SK-N-SH treated with all-trans-retinoic acid at 6 μM for 48 hours (cell line): ENCODE measurements around the gene SLC19A3.

ENCODE experiments used
- BACH2 ChIP-seq: fragments of 250-450 bp; sonication (Bioruptor Pico); IDR thresholded peaks from 2 replicates; pipeline ENCODE4 v1.9.0; 2021; ENCODE audit warnings: mild to moderate bottlenecking, borderline replicate concordance
- ESRRG ChIP-seq: fragments of 250-450 bp; sonication (Bioruptor Pico); IDR thresholded peaks from 2 replicates; pipeline ENCODE4 v1.6.1; 2021; ENCODE audit warnings: mild to moderate bottlenecking
- ISL1 ChIP-seq: fragments of 250-450 bp; sonication (Bioruptor Pico); IDR thresholded peaks from 2 replicates; pipeline ENCODE4 v2.1.2; 2022; ENCODE audit warnings: mild to moderate bottlenecking, moderate library complexity
- OSR1 ChIP-seq: fragments of 250-450 bp; sonication (Bioruptor Pico); IDR thresholded peaks from 2 replicates; pipeline ENCODE4 v1.8.0; 2022; ENCODE audit warnings: moderate library complexity, mild to moderate bottlenecking, inconsistent platforms
- RARB ChIP-seq: fragments of 250-450 bp; sonication (Bioruptor Pico); IDR thresholded peaks from 2 replicates; pipeline ENCODE4 v1.8.0; 2021; ENCODE audit warnings: mild to moderate bottlenecking, moderate library complexity
- TOX ChIP-seq: fragments of 250-450 bp; sonication (Bioruptor Pico); IDR thresholded peaks from 2 replicates; pipeline ENCODE4 v1.8.0; 2021; ENCODE audit warnings: mild to moderate bottlenecking, moderate library complexity, borderline replicate concordance
- ZC3H10 ChIP-seq: fragments of 250-450 bp; sonication (Bioruptor Pico); IDR thresholded peaks from 2 replicates; pipeline ENCODE4 v1.5.1; 2021; ENCODE audit warnings: mild to moderate bottlenecking, moderate library complexity
- ZFP3 ChIP-seq: fragments of 250-450 bp; sonication (Bioruptor Pico); IDR thresholded peaks from 2 replicates; pipeline ENCODE4 v1.5.0; 2020; ENCODE audit warnings: mild to moderate bottlenecking, moderate library complexity
- ZFP30 ChIP-seq: fragments of 450-650 bp; formaldehyde crosslinking; IDR thresholded peaks from 2 replicates; pipeline ENCODE4 v1.5.0; 2022; ENCODE audit warnings: mild to moderate bottlenecking, moderate library complexity
- TF ChIP-seq, protein P1 (sequence below): fragments of 250-450 bp; sonication (Bioruptor Pico); IDR thresholded peaks from 2 replicates; pipeline ENCODE4 v1.8.0; 2020; ENCODE audit warnings: mild to moderate bottlenecking, moderate library complexity, borderline replicate concordance

DNA sequence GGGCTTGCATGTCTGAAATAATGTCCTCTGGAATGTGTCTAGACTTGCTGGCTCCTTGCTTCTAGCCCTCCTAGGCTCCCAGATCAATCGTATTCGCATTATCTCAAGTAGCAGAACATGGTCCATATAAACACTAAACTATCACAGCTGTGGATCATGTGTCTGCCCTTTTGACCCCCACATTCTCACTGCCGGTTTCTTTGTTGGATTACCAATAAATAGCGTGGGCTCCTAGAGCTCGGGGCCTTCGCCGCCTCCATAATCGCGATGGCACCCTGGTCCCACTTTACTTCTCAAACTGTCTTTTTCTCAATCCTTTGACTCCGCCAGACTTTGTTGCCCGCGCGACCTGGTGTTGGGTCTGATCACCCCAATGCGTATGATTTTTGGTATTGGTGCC is 21.5 kb upstream of the SLC19A3 start:
- TF ChIP-seq ISL1 (CRISPR knock-in tag) (no peak), TOX (CRISPR knock-in tag) (no peak), ZFP30 (CRISPR knock-in tag) (no peak), ESRRG (CRISPR knock-in tag) (no peak), OSR1 (CRISPR knock-in tag) (no peak), ZC3H10 (CRISPR knock-in tag) (no peak), RARB (CRISPR knock-in tag) (no peak), ZFP3 (no peak), BACH2 (CRISPR knock-in tag) (no peak)
- TF ChIP-seq, protein P1, sequence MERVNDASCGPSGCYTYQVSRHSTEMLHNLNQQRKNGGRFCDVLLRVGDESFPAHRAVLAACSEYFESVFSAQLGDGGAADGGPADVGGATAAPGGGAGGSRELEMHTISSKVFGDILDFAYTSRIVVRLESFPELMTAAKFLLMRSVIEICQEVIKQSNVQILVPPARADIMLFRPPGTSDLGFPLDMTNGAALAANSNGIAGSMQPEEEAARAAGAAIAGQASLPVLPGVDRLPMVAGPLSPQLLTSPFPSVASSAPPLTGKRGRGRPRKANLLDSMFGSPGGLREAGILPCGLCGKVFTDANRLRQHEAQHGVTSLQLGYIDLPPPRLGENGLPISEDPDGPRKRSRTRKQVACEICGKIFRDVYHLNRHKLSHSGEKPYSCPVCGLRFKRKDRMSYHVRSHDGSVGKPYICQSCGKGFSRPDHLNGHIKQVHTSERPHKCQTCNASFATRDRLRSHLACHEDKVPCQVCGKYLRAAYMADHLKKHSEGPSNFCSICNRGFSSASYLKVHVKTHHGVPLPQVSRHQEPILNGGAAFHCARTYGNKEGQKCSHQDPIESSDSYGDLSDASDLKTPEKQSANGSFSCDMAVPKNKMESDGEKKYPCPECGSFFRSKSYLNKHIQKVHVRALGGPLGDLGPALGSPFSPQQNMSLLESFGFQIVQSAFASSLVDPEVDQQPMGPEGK (CRISPR knock-in tag) = no peak
